Measurements from ENCODE around the gene KIF1B.

- TF ChIP-seq EP300 (IDR thresholded peaks at IDR 0.05) (no peak), CTCF (IDR thresholded peaks at IDR 0.05) (no peak)
These were observed 39.1 kb upstream of the KIF1B start for GRCh38 chr1:10171105-10171767.
